CD14-positive monocyte (primary cell): ENCODE measurements around the gene SLC28A1. TPM values are rescaled to one million over a fixed set of nuclear protein-coding genes. Genes with fewer than 3 reads are reported as not detected.
A peak's percentile ranks its signal among the peaks of the same experiment; 100 is the strongest.

Experiments used
- DNase-seq, 3 donors: peaks; one replicate each; pipeline ENCODE4 v3.0.0-alpha.2; 2011 to 2022
- H2AFZ ChIP-seq: 2 replicates; pipeline ENCODE4 v1.6.0; 2012; ENCODE audit warnings: mild to moderate bottlenecking, low read depth, low read length, inconsistent platforms; ENCODE audit not compliant: insufficient read depth, poor library complexity, severe bottlenecking
- H3K27ac ChIP-seq, 2 donors: 1 replicate in 1 of 2; 2 replicates in 1 of 2; pipeline ENCODE4 v1.5.1; 2012 to 2013; ENCODE audit warnings: low read length in 2 of 2, control low read depth in 1 of 2, inconsistent platforms in 1 of 2, low read depth in 1 of 2, mild to moderate bottlenecking in 1 of 2
- H3K27me3 ChIP-seq, 2 donors: one replicate each; pipeline versions ENCODE4 v1.6.0 to v1.6.1; 2011 to 2013; ENCODE audit warnings: low read length in 2 of 2; ENCODE audit not compliant: control insufficient read depth in 2 of 2, insufficient read depth in 2 of 2
- H3K36me3 ChIP-seq, 2 donors: replicated peaks in 1 of 2; 1 replicate in 1 of 2; 2 replicates in 1 of 2; pipeline versions ENCODE4 v1.5.1 to v1.6.1; 2012 to 2013; ENCODE audit warnings: low read length in 2 of 2, control low read depth in 1 of 2, inconsistent platforms in 1 of 2, mild to moderate bottlenecking in 1 of 2; ENCODE audit not compliant: insufficient read depth in 2 of 2, control insufficient read depth in 1 of 2
- H3K4me1 ChIP-seq, 2 donors: 1 replicate in 1 of 2; 2 replicates in 1 of 2; pipeline versions ENCODE4 v1.5.1 to v1.6.1; 2012 to 2013; ENCODE audit warnings: low read length in 2 of 2, control low read depth in 1 of 2, inconsistent platforms in 1 of 2, mild to moderate bottlenecking in 1 of 2, moderate library complexity in 1 of 2; ENCODE audit not compliant: insufficient read depth in 2 of 2, control insufficient read depth in 1 of 2
- H3K4me2 ChIP-seq: replicated peaks from 2 replicates; pipeline ENCODE3; 2012; ENCODE audit warnings: low read length, moderate library complexity, mild to moderate bottlenecking; ENCODE audit not compliant: poor library complexity, severe bottlenecking; ENCODE audit errors: extremely low read depth
- H3K4me3 ChIP-seq, 3 experiments: fragments of 200-600 bp in 1 of 3; sonication (generic) in 1 of 3; replicated peaks in 1 of 3; 1 replicate in 2 of 3; 2 replicates in 1 of 3; pipeline ENCODE4 v1.5.1; 2011 to 2013; ENCODE audit warnings: low read length in 3 of 3, mild to moderate bottlenecking in 3 of 3, control low read depth in 2 of 3, low read depth in 2 of 3, inconsistent platforms in 1 of 3, moderate library complexity in 1 of 3
- H3K79me2 ChIP-seq: 2 replicates; pipeline ENCODE4 v1.6.0; 2012; ENCODE audit warnings: mild to moderate bottlenecking, control low read depth, inconsistent platforms, low read length, moderate library complexity; ENCODE audit not compliant: insufficient read depth
- H3K9ac ChIP-seq: 2 replicates; pipeline ENCODE4 v1.6.0; 2017; ENCODE audit warnings: low read length, mild to moderate bottlenecking; ENCODE audit not compliant: insufficient read depth, poor library complexity, severe bottlenecking
- H3K9me3 ChIP-seq, 2 donors: replicated peaks in 1 of 2; 1 replicate in 1 of 2; 2 replicates in 1 of 2; pipeline versions ENCODE4 v1.5.1 to v1.6.1; 2012 to 2013; ENCODE audit warnings: low read length in 2 of 2, control low read depth in 1 of 2; ENCODE audit not compliant: control insufficient read depth in 1 of 2, insufficient read depth in 1 of 2
- H4K20me1 ChIP-seq: 2 replicates; pipeline ENCODE4 v1.6.0; 2012; ENCODE audit warnings: mild to moderate bottlenecking, low read length, control low read depth, moderate library complexity; ENCODE audit not compliant: insufficient read depth
- H3K27ac Mint-ChIP-seq, 7 donors: one replicate each; pipeline ENCODE4 v1.8.0; 2020; ENCODE audit warnings: mild to moderate bottlenecking in 7 of 7, mixed read lengths in 7 of 7, moderate library complexity in 6 of 7, inconsistent platforms in 2 of 7
- H3K27me3 Mint-ChIP-seq, 3 donors: one replicate each; pipeline ENCODE4 v1.8.0; 2021 to 2022; ENCODE audit warnings: low read depth in 3 of 3, mild to moderate bottlenecking in 3 of 3, mixed read lengths in 3 of 3, moderate library complexity in 3 of 3, inconsistent platforms in 1 of 3
- H3K36me3 Mint-ChIP-seq, 2 donors: one replicate each; pipeline ENCODE4 v1.8.0; 2020; ENCODE audit warnings: mixed read lengths in 2 of 2, inconsistent platforms in 1 of 2, mild to moderate bottlenecking in 1 of 2
- H3K4me1 Mint-ChIP-seq: one replicate; pipeline ENCODE4 v1.8.0; 2020; ENCODE audit warnings: mild to moderate bottlenecking, mixed read lengths
- H3K4me3 Mint-ChIP-seq, 2 donors: one replicate each; pipeline ENCODE4 v1.8.0; 2020; ENCODE audit warnings: mild to moderate bottlenecking in 2 of 2, mixed read lengths in 2 of 2, moderate library complexity in 1 of 2
- H3K9me3 Mint-ChIP-seq, 7 donors: one replicate each; pipeline ENCODE4 v1.8.0; 2020 to 2022; ENCODE audit warnings: mixed read lengths in 7 of 7, mild to moderate bottlenecking in 6 of 7, moderate library complexity in 6 of 7, inconsistent platforms in 2 of 7
- CTCF ChIP-seq: fragments of 200-600 bp; IDR thresholded peaks from one replicate; pipeline ENCODE4 v1.8.0; 2022; ENCODE audit warnings: antibody characterized with exemption, mild to moderate bottlenecking
- WGBS: methylation state at CpG from one replicate; pipeline ENCODE4 v1.1.5; 2013; ENCODE audit warnings: missing lambda C conversion rate; ENCODE audit not compliant: insufficient coverage; 5-methylcytosine and 5-hydroxymethylcytosine counted together
- intact Hi-C, 2 donors: fragments of 100-400 bp; cut with micrococcal nuclease; formaldehyde crosslinking; loops; one replicate each; pipeline versions ENCODE4 v1.15.0 to v1.15.1; 2023
- polyA plus RNA-seq, 3 donors: library from polyadenylated mRNA; depleted of rRNA in 1 of 3; unstranded in 2 of 3; stranded (reverse) in 1 of 3; fragments of 300-500 nt in 2 of 3; fragments of >200 nt in 1 of 3; fragmentation: Illumina TruSeq in 2 of 3; gene quantifications; 1 replicate in 2 of 3; 2 replicates in 1 of 3; pipeline ENCODE4 v1.2.3, GENCODE V29; 2012 to 2021

Gene SLC28A1
- polyA plus RNA-seq, 3 donors: not detected

DNA sequence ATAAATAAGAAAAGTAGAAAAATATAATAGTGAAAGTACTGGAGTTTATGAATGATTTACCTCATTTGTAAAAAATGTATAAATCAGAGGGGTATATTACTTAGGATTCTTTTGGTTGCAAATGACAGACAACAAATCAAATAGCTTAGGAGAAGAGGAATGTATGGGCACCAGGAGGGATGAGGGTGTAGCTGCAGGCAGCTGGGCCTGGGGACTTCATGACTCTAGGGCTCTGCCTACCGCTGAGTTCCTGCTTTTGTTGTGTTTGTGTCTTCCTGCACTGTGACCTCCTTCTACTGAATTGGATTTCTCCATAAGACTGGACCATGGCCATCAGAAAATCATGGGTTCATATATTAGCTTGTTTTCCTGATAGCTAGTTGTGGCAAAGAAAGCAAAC is 69.3 kb downstream of the SLC28A1 start:
- TF ChIP-seq CTCF: no peak
- Mint-ChIP-seq H3K36me3 (no peaks in the 10 kb centered on the region), H3K27ac (peak overlapping the region in 1 of 7 donors; percentile 9), H3K4me1 (peaks cover 9% of the 10 kb centered on the region), H3K4me3 (no peak overlapping the region), H3K27me3 (peaks cover 2 to 10% (median 3%) of the 10 kb centered on the region in 3 donors), H3K9me3 (peaks cover 0 to 3% (median 0%) of the 10 kb centered on the region in 7 donors)
- Histone ChIP-seq H3K79me2 (no peaks in the 10 kb centered on the region), H3K36me3 (no peaks in the 10 kb centered on the region), H3K9me3 (no peaks in the 10 kb centered on the region), H3K4me2 (no peak overlapping the region), H3K9ac (no peak overlapping the region), H3K27ac (no peak overlapping the region), H3K4me3 (no peak overlapping the region), H3K4me1 (peaks cover 6 to 8% of the 10 kb centered on the region in 2 donors), H4K20me1 (no peaks in the 10 kb centered on the region), H3K27me3 (no peaks in the 10 kb centered on the region), H2AFZ (no peak overlapping the region)
- no CpG with 5 or more reads among the region's 1 CpG for WGBS
- no peak for DNase-seq
- intact Hi-C loops: loop anchor here in 1 of 2 donors (5.0 to 10.0 kb wide), 2 partner anchors 51 to 94 kb away; no protein-coding TSS in a partner anchor

DNA sequence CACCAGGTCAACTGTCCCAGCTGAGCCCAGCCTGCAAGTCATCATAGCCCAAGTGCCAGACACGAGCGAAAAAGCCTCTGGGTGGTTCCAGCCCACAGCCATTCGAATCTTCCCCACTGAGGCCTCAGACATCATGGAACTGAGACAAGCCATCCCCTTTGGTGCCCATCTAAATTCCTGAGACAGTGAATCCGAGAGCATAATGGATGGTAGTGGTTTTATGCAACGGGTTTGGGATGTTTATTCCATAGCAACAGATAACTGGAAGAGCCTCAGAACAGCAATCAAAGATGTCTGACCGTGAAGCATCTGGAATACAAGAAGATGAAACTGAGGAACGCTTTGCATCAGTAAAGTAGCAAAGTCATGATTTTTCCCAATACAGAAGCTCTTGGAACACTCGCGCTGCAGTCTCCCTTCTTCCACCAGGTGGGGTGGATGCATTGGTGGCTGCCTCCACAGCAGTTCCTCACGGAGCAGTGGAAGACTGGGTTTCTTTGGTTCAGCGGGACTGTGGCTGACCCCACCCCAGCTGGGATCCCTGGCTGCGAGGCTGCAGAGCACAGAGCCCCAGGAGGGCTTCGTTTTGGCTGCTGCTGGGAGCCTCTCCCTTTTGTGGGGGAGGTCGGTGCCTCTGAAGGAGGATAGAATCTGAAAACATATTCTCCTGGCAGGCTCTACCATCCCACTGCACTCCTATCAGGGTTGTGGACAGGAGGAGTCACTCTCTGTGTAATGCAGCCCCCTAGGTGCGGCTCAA is 70.8 kb downstream of the SLC28A1 start:
- Mint-ChIP-seq H3K9me3 (peaks cover 0 to 3% (median 0%) of the 10 kb centered on the region in 7 donors), H3K27ac (no peak overlapping the region), H3K4me1 (peaks cover 21% of the 10 kb centered on the region), H3K36me3 (no peaks in the 10 kb centered on the region), H3K4me3 (peak overlapping the region; percentile 52 to 58), H3K27me3 (peaks cover 0 to 10% (median 3%) of the 10 kb centered on the region in 3 donors)
- peak overlapping the region; percentile 5 for H3K9ac ChIP-seq
- 0% methylated on average over 7 of the region's 15 CpGs for WGBS
- no peak overlapping the region for H3K27ac ChIP-seq
- no peaks in the 10 kb centered on the region for H3K9me3 ChIP-seq
- peak; percentile 74 for TF ChIP-seq CTCF
- no peaks in the 10 kb centered on the region for H3K27me3 ChIP-seq
- H3K4me1 ChIP-seq: peaks cover 15 to 23% of the 10 kb centered on the region in 2 donors
- peak overlapping the region; percentile 77 for H3K4me2 ChIP-seq
- H3K79me2 ChIP-seq: no peaks in the 10 kb centered on the region
- intact Hi-C loops: loop anchor here in 1 of 2 donors (10.0 kb wide), 1 partner anchor 50 kb away; no protein-coding TSS in a partner anchor
- no peaks in the 10 kb centered on the region for H4K20me1 ChIP-seq
- H3K4me3 ChIP-seq: peak overlapping the region in 1 of 3 experiments; percentile 63
- DNase-seq: peak; percentile 42 to 59 (median 53)
- no peaks in the 10 kb centered on the region for H3K36me3 ChIP-seq
- H2AFZ ChIP-seq: peak overlapping the region; percentile 72
